SK-N-SH (cell line): ENCODE results near the gene P2RY14.

Experiments used
- ELF1 ChIP-seq: IDR thresholded peaks from 2 replicates; pipeline ENCODE4 v1.4.0; 2012
- EP300 ChIP-seq, 2 experiments: IDR thresholded peaks; 2 replicates each; pipeline versions ENCODE4 v1.4.0 to v1.6.1; 2012; ENCODE audit warnings: borderline replicate concordance in 1 of 2, low read depth in 1 of 2, low read length in 1 of 2
- FOXJ3 ChIP-seq: sonication (generic); formaldehyde crosslinking; IDR thresholded peaks from 2 replicates; pipeline ENCODE4 v1.5.1; 2020; ENCODE audit warnings: mild to moderate bottlenecking, missing genetic modification reagents
- NFIC ChIP-seq: IDR thresholded peaks from 2 replicates; pipeline ENCODE4 v1.4.0; 2012; ENCODE audit warnings: borderline replicate concordance
- NRF1 ChIP-seq: IDR thresholded peaks from 2 replicates; pipeline ENCODE4 v1.6.1; 2012; ENCODE audit warnings: low read depth, mild to moderate bottlenecking, low read length
- POLR2AphosphoS5 ChIP-seq: IDR thresholded peaks from 2 replicates; pipeline ENCODE4 v1.6.1; 2012; ENCODE audit warnings: low read depth, low read length
- RCOR1 ChIP-seq: fragments of 150-350 bp; IDR thresholded peaks from 2 replicates; pipeline ENCODE4 v1.6.1; 2017; ENCODE audit warnings: antibody characterized with exemption, low read length
- YY1 ChIP-seq: IDR thresholded peaks from 2 replicates; pipeline ENCODE4 v1.4.0; 2012; ENCODE audit warnings: low read depth, mild to moderate bottlenecking
- TF ChIP-seq, protein P1 (sequence below): fragments of 200-600 bp; sonication (generic); IDR thresholded peaks from 2 replicates; pipeline ENCODE4 v1.6.1; 2017; ENCODE audit warnings: antibody characterized with exemption, mild to moderate bottlenecking, moderate library complexity
- TF ChIP-seq, protein P2 (sequence below): IDR thresholded peaks from 2 replicates; pipeline ENCODE4 v1.4.0; 2012; ENCODE audit warnings: low read depth, borderline replicate concordance

GRCh38 chr3:151320131-151320530 lies 41.8 kb upstream of the P2RY14 start:
- TF ChIP-seq, protein P1, sequence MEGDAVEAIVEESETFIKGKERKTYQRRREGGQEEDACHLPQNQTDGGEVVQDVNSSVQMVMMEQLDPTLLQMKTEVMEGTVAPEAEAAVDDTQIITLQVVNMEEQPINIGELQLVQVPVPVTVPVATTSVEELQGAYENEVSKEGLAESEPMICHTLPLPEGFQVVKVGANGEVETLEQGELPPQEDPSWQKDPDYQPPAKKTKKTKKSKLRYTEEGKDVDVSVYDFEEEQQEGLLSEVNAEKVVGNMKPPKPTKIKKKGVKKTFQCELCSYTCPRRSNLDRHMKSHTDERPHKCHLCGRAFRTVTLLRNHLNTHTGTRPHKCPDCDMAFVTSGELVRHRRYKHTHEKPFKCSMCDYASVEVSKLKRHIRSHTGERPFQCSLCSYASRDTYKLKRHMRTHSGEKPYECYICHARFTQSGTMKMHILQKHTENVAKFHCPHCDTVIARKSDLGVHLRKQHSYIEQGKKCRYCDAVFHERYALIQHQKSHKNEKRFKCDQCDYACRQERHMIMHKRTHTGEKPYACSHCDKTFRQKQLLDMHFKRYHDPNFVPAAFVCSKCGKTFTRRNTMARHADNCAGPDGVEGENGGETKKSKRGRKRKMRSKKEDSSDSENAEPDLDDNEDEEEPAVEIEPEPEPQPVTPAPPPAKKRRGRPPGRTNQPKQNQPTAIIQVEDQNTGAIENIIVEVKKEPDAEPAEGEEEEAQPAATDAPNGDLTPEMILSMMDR: no peak
- TF ChIP-seq NRF1 (no peak), EP300 (IDR thresholded peaks at IDR 0.05; ENCODE audit: borderline replicate concordance in 1 of 2, low read depth in 1 of 2, low read length in 1 of 2) (no peak), YY1 (no peak), FOXJ3 (CRISPR knock-in tag) (no peak), POLR2AphosphoS5 (no peak), NFIC (no peak), ELF1 (no peak), RCOR1 (no peak)
- TF ChIP-seq, protein P2, sequence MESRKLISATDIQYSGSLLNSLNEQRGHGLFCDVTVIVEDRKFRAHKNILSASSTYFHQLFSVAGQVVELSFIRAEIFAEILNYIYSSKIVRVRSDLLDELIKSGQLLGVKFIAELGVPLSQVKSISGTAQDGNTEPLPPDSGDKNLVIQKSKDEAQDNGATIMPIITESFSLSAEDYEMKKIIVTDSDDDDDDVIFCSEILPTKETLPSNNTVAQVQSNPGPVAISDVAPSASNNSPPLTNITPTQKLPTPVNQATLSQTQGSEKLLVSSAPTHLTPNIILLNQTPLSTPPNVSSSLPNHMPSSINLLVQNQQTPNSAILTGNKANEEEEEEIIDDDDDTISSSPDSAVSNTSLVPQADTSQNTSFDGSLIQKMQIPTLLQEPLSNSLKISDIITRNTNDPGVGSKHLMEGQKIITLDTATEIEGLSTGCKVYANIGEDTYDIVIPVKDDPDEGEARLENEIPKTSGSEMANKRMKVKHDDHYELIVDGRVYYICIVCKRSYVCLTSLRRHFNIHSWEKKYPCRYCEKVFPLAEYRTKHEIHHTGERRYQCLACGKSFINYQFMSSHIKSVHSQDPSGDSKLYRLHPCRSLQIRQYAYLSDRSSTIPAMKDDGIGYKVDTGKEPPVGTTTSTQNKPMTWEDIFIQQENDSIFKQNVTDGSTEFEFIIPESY: no peak
